CD1c-positive myeloid dendritic cell (primary cell): ENCODE measurements around the gene ZNF846.
"Not testable (repeated sequence)": the region's sequence is repeated elsewhere in the genome, so short reads cannot be mapped to it uniquely, and the experiment has no call there.

Source experiments
- DNase-seq: peaks from one replicate; pipeline ENCODE4 v3.0.0-alpha.2; 2016; ENCODE audit errors: extremely low spot score

Gene ZNF846

DNA sequence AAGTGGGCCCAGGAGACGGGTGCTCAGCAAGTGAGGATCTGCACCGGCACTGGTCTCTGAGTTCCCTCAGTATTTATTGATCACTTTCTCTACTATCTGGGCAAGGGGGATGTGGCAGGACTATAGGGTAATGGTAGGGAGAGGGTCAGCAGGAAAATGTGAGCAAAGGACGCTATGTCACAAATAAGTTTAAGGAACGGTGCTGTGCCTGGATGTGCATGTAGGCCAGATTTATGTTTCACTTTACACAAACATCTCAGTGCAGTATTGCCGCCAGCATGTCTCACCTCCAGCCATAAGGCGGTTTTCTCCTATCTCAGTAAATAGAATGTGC is 15.6 kb upstream of the ZNF846 start:
- not testable (repeated sequence) for DNase-seq

GRCh38 chr19:9782338-9782737 is 13.8 kb upstream of the ZNF846 start:
- no peak for DNase-seq

GRCh38 chr19:9757544-9758501 is 10.7 kb downstream of the ZNF846 start:
- DNase-seq: no peak

DNA sequence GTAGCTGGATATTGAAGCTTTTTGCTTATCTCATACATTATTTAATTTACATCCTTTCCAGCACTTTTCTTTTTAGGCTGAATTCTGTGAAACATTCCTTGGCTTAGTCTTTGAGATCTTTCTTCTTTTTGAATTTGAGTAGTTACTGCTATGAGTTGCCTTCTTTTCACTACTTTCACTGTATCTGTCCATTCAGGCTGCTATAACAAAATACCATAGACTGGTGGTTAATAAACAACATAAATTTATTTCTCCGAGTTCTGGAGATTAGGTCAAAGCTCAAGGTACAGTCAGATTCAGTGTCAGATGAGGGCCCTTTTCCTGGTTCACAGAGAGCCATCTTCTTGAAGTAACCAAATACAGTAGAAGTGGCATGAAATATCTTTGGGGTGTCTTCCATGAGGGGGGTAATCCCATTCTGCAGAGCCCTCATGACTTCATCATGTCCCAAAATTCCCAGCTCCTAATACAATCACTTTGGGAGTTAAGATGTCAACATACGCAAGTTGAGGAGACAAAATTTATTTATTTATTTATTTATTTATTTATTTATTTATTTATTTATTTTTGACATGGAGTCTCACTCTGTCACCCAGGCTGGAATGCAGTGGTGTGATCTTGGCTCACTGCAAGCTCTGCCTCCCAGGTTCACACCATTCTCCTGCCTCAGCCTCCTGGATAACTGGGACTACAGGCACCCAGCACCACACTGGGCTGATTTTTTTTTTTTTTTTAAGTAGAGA is 15.7 kb downstream of the ZNF846 start:
- DNase-seq: no peak

DNA sequence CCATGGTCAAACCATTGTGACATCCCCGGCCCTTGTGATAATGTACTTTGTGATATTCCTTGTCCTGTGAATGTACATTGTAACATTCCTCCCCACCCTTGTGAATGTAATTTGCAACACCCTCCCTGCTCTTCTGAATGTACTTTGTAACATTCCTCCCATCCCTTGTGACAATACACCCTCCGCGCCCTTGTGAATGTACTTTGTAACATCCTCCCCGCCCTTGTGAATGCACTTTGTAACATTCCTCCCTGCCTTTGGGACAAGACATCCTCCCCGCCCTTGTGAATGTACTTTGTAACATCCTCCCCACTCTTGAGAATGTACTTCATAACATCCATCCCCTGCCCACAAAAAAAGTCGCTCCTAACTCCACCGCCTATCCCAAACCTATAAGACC is 17.1 kb downstream of the ZNF846 start:
- DNase-seq: no peak

- no peak for DNase-seq
Measured at GRCh38 chr19:9741476-9742171, 26.9 kb downstream of the ZNF846 start.

DNA sequence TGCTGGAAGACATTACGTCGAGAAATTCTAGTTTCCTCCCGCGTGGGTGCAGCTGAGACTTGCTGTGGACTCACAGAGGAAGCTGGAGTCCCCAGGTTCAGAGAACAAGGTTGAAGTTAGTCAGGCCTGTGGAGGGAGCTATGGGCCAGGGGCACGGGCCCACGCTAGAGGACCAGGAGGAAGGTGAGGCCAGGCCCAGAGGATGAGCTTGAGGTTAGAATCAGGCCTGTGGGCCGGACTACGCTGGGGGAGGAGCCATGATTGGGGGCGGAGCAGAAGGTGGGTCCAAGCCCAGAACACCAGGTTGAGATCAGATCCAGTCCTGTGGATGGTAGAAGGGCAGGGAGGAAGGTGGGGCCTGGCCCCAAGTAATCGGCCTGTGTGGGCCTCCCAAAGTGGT is 32.6 kb downstream of the ZNF846 start:
- no peak for DNase-seq

- not testable (repeated sequence) for DNase-seq
Measured at GRCh38 chr19:9730056-9730455, 38.5 kb downstream of the ZNF846 start.

DNA sequence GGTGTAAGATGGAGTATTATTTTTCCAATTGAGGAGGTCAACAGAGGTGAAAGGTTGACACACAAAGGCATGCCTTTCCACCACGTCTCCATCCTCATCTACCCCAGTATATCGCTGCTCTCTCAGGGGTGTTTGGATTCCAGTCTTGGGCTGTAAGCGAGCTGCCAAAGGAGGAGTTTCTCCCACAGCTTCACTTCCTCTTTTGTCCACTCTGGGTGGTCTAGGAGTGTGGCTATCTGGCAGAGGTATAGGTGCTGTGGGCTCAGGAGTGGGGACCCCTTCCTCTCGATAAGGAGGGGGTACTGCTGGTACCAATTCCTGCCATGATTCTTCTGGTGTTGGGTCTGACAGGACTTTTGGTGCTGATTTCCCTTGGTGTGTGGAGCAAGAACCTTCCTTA is 39.4 kb downstream of the ZNF846 start:
- DNase-seq: no peak

- no peak for DNase-seq
Measured at GRCh38 chr19:9727644-9728043, 40.9 kb downstream of the ZNF846 start.

DNA sequence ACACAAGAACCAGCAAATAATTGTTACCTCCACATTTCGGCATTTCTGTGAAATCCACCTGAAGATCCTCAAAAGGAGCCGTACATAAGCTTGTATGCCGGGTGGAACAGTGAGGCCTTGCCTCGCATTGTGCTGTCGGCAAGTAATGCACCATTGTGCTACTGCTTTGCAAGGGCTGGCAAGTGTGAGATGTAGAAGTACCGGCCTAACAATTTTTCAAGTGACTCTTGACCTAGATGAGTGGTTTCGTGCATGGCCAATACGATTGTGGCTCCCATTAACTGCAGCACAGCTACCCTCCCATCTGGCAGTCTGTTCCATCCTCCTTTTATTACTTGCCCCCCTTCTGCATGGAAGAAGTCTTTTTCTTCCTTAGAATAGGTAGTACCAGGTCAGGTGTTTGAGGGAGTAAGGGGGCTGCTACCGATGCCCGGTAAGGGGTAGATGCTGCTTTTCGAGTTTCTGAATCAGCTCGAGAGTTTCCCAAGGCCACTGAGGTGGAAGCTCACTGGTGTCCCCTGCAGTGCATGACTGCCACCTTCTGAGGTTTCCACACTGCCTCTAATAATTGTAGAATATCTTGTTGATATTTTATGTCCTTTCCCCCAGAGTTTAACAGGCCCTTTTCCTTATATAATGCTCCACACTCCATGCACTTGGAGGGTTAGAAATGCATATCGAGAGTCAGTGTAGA is 42.9 kb downstream of the ZNF846 start:
- not testable (repeated sequence) for DNase-seq

DNA sequence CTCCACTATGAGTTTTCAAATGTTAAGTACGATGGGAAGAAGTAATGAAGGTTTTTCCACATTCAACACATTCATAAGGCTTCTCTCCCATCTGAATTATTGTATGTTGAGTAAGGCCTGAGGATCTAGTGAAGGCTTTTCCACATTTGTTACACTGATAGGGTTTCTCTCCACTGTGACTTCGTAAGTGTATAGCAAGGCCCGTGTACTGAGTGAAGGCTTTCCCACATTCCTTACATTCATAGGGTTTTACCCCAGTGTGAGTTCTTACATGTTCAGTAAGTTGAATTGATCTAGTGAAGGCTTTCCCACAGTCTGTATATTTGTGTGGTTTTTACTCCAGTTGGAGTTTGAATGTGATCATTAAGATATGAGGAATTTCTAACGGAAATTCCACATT is 44.4 kb downstream of the ZNF846 start:
- no peak for DNase-seq

DNA sequence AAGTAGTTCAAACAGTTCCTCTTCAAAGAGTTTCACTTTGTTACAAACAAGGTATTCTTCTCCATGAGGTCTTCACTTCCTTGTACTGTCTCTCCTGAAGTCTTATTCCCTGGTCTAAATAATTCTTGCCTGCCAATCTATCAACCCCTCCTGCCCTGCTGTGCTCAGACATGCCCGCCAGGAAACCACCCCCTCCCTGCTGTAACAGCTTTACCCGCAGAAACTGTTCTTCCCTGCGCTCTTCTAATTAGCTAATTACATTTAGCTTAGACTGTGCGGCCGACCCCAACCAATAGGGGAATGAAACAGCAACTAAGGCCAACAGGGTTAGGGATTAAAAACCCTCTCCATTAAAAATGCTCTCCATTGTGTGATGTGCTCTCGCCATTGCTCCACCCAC is 46.7 kb downstream of the ZNF846 start:
- peak; percentile 17 for DNase-seq

DNA sequence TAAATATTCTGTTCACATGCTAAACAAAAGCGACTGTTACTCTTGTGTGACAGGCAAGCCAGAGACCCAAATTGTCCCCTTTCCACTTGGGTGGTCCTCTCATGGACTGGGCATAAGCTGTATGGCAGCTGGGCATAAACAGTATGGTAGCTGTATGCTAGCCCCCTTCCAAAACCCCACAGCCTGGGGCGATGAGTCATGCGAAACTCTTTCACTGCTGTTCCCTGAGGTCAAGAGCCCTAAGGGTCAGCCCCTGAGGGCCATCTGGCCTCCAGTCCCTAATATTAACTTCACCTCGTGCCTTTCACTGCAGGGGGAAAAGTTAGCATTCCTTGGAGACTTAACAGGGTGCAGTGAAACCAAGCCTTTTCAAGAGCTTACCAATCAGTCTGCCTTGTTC is 48.0 kb downstream of the ZNF846 start:
- DNase-seq: no peak

DNA sequence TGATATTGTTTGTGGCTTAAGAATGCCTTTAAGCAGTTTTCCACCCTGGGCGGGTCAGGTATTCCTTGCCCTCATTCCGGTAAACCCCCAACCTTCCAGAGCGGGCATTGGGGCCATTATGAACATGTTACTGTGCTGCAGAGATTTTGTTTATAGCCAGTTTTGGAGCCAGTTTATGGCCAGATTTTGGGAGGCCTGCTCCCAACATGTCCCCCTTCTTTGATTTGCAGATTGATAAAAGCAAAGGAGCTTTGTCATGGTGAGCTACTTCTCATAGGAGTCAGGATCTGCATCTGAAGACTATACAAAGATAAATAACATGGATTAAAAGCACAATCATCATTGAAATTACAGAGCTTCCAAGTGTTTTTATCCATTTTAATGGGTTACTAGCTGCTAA is 56.7 kb downstream of the ZNF846 start:
- no peak for DNase-seq

- DNase-seq: peak; percentile 7
Measured at GRCh38 chr19:9709305-9709704, 59.2 kb downstream of the ZNF846 start.

GRCh38 chr19:9705836-9706235 is 62.7 kb downstream of the ZNF846 start:
- no peak for DNase-seq

- no peak for DNase-seq
Measured at GRCh38 chr19:9702186-9702585, 66.4 kb downstream of the ZNF846 start.
